GM10266 (cell line): Measurements from ENCODE around the gene PRDM16.

ENCODE experiments used
- DNase-seq: peaks from one replicate; pipeline ENCODE4 v3.0.0; 2012; ENCODE audit errors: extremely low spot score
- TF ChIP-seq, protein P1 (sequence below): IDR thresholded peaks from 2 replicates; pipeline ENCODE4 v1.5.1; 2012; ENCODE audit warnings: mild to moderate bottlenecking, low read depth; ENCODE audit not compliant: control insufficient read depth, insufficient read depth; ENCODE audit errors: missing control alignments

PRDM16 gene

DNA sequence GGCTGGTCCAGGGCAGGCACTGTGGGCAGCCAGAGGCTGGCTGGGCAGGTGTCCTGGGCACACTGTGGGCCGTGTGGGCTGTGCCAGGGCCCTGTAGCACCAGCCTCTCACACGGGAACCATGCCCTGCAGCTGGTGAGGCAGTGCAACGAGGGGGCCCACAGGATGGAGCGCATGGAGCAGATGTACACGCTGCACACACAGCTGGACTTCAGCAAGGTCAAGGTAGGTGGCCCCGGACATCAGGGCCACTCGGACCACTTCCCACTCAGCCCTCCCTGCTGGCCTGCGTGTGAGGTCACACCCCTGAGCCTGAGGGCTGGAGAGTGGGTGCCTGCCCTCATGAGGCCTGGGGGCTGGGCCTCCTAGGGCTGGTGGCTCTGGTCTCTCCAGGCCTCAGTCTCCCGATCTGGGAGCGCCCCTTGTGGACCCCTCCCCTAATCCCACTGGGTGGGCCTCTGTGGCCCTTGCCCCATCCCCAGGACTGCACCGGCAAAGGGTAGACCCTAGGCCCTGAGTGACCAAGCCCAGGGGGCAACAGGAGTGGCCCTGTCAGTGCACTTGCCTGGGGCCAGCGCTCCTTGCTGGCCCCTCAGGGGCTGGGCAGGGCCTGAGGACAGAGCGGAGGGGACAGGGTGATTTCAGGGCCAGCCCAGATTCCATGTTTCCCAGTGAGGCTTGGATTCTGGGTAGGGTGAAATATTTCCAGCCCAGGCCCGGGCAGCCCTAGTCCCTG is 407.0 kb downstream of the PRDM16 start:
- TF ChIP-seq, protein P1, sequence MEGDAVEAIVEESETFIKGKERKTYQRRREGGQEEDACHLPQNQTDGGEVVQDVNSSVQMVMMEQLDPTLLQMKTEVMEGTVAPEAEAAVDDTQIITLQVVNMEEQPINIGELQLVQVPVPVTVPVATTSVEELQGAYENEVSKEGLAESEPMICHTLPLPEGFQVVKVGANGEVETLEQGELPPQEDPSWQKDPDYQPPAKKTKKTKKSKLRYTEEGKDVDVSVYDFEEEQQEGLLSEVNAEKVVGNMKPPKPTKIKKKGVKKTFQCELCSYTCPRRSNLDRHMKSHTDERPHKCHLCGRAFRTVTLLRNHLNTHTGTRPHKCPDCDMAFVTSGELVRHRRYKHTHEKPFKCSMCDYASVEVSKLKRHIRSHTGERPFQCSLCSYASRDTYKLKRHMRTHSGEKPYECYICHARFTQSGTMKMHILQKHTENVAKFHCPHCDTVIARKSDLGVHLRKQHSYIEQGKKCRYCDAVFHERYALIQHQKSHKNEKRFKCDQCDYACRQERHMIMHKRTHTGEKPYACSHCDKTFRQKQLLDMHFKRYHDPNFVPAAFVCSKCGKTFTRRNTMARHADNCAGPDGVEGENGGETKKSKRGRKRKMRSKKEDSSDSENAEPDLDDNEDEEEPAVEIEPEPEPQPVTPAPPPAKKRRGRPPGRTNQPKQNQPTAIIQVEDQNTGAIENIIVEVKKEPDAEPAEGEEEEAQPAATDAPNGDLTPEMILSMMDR: no peak
- no peak for DNase-seq

DNA sequence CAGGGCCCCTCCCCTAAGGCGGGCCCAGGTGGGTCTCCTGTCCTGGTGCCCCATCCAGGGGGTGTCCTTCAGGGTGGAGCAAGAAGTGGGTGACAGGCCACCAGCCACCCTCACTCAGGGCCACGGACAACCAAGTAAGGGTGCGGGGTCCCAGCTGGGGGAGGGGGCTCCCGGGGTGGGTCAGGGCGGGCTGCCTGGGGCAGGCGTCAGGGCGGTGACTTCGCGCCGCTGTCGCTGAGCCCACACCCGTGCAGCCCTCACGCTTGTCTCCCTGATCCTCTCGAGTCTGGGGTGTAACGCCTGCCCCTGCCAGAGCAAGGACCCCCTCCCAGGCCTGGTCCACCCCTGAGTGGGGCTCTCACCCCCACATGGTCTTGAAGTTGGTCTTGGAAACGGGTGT is 407.7 kb downstream of the PRDM16 start:
- DNase-seq: no peak
- TF ChIP-seq, protein P1: no peak

- TF ChIP-seq, protein P1: no peak
- peak; percentile 74 for DNase-seq
Measured at GRCh38 chr1:3477241-3477995, 408.4 kb downstream of the PRDM16 start.

GRCh38 chr1:3478187-3478586 is 409.2 kb downstream of the PRDM16 start:
- TF ChIP-seq, protein P1: no peak
- no peak for DNase-seq

DNA sequence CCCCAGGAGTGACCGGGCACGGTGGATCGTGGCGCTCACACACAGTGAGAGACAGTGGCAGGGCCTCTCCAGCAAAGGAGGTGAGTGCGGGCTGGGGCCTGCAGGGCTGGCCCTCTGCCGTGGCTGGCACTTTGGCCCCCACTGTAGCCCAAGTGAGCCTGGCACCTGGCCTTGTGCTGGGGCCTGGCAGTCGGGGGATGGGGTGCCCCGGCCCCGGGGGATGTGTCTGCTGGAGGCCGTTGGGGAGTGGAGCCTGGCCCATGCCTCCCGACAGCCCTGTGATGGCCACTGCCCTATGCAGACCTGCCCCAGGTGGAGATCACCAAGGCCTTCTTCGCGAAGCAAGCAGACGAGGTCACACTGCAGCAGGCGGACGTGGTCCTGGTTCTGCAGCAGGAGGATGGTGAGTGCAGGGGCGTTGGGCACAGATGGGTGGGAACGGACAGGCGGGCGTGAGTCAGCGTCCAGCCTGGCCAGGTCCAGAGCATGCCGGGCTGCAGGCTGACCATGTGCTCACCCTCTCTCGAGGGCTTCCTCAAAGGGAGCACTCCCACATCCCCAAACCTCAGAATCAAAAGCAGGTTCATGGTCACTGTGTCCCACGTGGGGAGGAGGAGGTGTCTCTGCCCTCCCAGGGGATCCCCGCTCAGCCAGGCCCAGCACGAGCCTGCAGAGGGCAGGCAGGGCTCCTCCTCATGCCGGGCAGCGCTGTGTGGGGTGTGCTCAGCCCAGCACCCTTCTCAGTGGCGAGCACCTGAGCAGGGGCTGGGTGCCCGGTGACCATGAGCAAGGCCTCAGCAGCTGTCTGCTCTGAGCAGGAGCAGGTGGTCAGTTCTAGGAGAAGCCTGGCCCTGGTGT is 410.7 kb downstream of the PRDM16 start:
- TF ChIP-seq, protein P1: no peak
- no peak for DNase-seq

DNA sequence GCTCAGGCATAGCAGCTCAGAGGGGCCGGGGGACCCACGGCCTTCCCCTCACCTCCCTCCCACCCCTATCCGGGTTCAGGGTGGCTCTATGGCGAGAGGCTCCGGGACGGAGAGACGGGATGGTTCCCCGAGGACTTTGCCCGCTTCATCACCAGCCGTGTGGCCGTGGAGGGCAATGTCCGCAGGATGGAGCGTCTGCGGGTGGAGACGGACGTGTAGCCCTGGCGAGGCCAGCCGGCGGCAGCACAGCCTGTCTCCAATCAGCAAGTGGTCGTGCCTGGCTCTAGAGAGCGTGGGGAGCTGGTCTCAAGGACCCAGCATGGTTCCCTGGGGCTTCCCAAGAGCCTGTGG is 411.3 kb downstream of the PRDM16 start:
- DNase-seq: no peak
- TF ChIP-seq, protein P1: no peak
